CD14-positive monocyte (primary cell): ENCODE data around the gene PRDM11. TPM values are rescaled to one million over a fixed set of nuclear protein-coding genes. Genes with fewer than 3 reads are reported as not detected.

ENCODE experiments used
- DNase-seq, 3 donors: peaks; one replicate each; pipeline ENCODE4 v3.0.0-alpha.2; 2011 to 2022
- H2AFZ ChIP-seq: 2 replicates; pipeline ENCODE4 v1.6.0; 2012; ENCODE audit warnings: mild to moderate bottlenecking, low read depth, low read length, inconsistent platforms; ENCODE audit not compliant: insufficient read depth, poor library complexity, severe bottlenecking
- H3K27ac ChIP-seq, 2 donors: 1 replicate in 1 of 2; 2 replicates in 1 of 2; pipeline ENCODE4 v1.5.1; 2012 to 2013; ENCODE audit warnings: low read length in 2 of 2, control low read depth in 1 of 2, inconsistent platforms in 1 of 2, low read depth in 1 of 2, mild to moderate bottlenecking in 1 of 2
- H3K27me3 ChIP-seq, 2 donors: one replicate each; pipeline versions ENCODE4 v1.6.0 to v1.6.1; 2011 to 2013; ENCODE audit warnings: low read length in 2 of 2; ENCODE audit not compliant: control insufficient read depth in 2 of 2, insufficient read depth in 2 of 2
- H3K36me3 ChIP-seq, 2 donors: replicated peaks in 1 of 2; 1 replicate in 1 of 2; 2 replicates in 1 of 2; pipeline versions ENCODE4 v1.5.1 to v1.6.1; 2012 to 2013; ENCODE audit warnings: low read length in 2 of 2, control low read depth in 1 of 2, inconsistent platforms in 1 of 2, mild to moderate bottlenecking in 1 of 2; ENCODE audit not compliant: insufficient read depth in 2 of 2, control insufficient read depth in 1 of 2
- H3K4me1 ChIP-seq, 2 donors: 1 replicate in 1 of 2; 2 replicates in 1 of 2; pipeline versions ENCODE4 v1.5.1 to v1.6.1; 2012 to 2013; ENCODE audit warnings: low read length in 2 of 2, control low read depth in 1 of 2, inconsistent platforms in 1 of 2, mild to moderate bottlenecking in 1 of 2, moderate library complexity in 1 of 2; ENCODE audit not compliant: insufficient read depth in 2 of 2, control insufficient read depth in 1 of 2
- H3K4me2 ChIP-seq: replicated peaks from 2 replicates; pipeline ENCODE3; 2012; ENCODE audit warnings: low read length, moderate library complexity, mild to moderate bottlenecking; ENCODE audit not compliant: poor library complexity, severe bottlenecking; ENCODE audit errors: extremely low read depth
- H3K4me3 ChIP-seq, 3 experiments: fragments of 200-600 bp in 1 of 3; sonication (generic) in 1 of 3; replicated peaks in 1 of 3; 1 replicate in 2 of 3; 2 replicates in 1 of 3; pipeline ENCODE4 v1.5.1; 2011 to 2013; ENCODE audit warnings: low read length in 3 of 3, mild to moderate bottlenecking in 3 of 3, control low read depth in 2 of 3, low read depth in 2 of 3, inconsistent platforms in 1 of 3, moderate library complexity in 1 of 3
- H3K79me2 ChIP-seq: 2 replicates; pipeline ENCODE4 v1.6.0; 2012; ENCODE audit warnings: mild to moderate bottlenecking, control low read depth, inconsistent platforms, low read length, moderate library complexity; ENCODE audit not compliant: insufficient read depth
- H3K9ac ChIP-seq: 2 replicates; pipeline ENCODE4 v1.6.0; 2017; ENCODE audit warnings: low read length, mild to moderate bottlenecking; ENCODE audit not compliant: insufficient read depth, poor library complexity, severe bottlenecking
- H3K9me3 ChIP-seq, 2 donors: replicated peaks in 1 of 2; 1 replicate in 1 of 2; 2 replicates in 1 of 2; pipeline versions ENCODE4 v1.5.1 to v1.6.1; 2012 to 2013; ENCODE audit warnings: low read length in 2 of 2, control low read depth in 1 of 2; ENCODE audit not compliant: control insufficient read depth in 1 of 2, insufficient read depth in 1 of 2
- H4K20me1 ChIP-seq: 2 replicates; pipeline ENCODE4 v1.6.0; 2012; ENCODE audit warnings: mild to moderate bottlenecking, low read length, control low read depth, moderate library complexity; ENCODE audit not compliant: insufficient read depth
- H3K27ac Mint-ChIP-seq, 7 donors: one replicate each; pipeline ENCODE4 v1.8.0; 2020; ENCODE audit warnings: mild to moderate bottlenecking in 7 of 7, mixed read lengths in 7 of 7, moderate library complexity in 6 of 7, inconsistent platforms in 2 of 7
- H3K27me3 Mint-ChIP-seq, 3 donors: one replicate each; pipeline ENCODE4 v1.8.0; 2021 to 2022; ENCODE audit warnings: low read depth in 3 of 3, mild to moderate bottlenecking in 3 of 3, mixed read lengths in 3 of 3, moderate library complexity in 3 of 3, inconsistent platforms in 1 of 3
- H3K36me3 Mint-ChIP-seq, 2 donors: one replicate each; pipeline ENCODE4 v1.8.0; 2020; ENCODE audit warnings: mixed read lengths in 2 of 2, inconsistent platforms in 1 of 2, mild to moderate bottlenecking in 1 of 2
- H3K4me1 Mint-ChIP-seq: one replicate; pipeline ENCODE4 v1.8.0; 2020; ENCODE audit warnings: mild to moderate bottlenecking, mixed read lengths
- H3K4me3 Mint-ChIP-seq, 2 donors: one replicate each; pipeline ENCODE4 v1.8.0; 2020; ENCODE audit warnings: mild to moderate bottlenecking in 2 of 2, mixed read lengths in 2 of 2, moderate library complexity in 1 of 2
- H3K9me3 Mint-ChIP-seq, 7 donors: one replicate each; pipeline ENCODE4 v1.8.0; 2020 to 2022; ENCODE audit warnings: mixed read lengths in 7 of 7, mild to moderate bottlenecking in 6 of 7, moderate library complexity in 6 of 7, inconsistent platforms in 2 of 7
- WGBS: methylation state at CpG from one replicate; pipeline ENCODE4 v1.1.5; 2013; ENCODE audit warnings: missing lambda C conversion rate; ENCODE audit not compliant: insufficient coverage; 5-methylcytosine and 5-hydroxymethylcytosine counted together
- intact Hi-C, 2 donors: fragments of 100-400 bp; cut with micrococcal nuclease; formaldehyde crosslinking; loops; one replicate each; pipeline versions ENCODE4 v1.15.0 to v1.15.1; 2023
- polyA plus RNA-seq, 3 donors: library from polyadenylated mRNA; depleted of rRNA in 1 of 3; unstranded in 2 of 3; stranded (reverse) in 1 of 3; fragments of 300-500 nt in 2 of 3; fragments of >200 nt in 1 of 3; fragmentation: Illumina TruSeq in 2 of 3; gene quantifications; 1 replicate in 2 of 3; 2 replicates in 1 of 3; pipeline ENCODE4 v1.2.3, GENCODE V29; 2012 to 2021
- TF ChIP-seq, protein P1 (sequence below): fragments of 200-600 bp; IDR thresholded peaks from one replicate; pipeline ENCODE4 v1.8.0; 2022; ENCODE audit warnings: antibody characterized with exemption, mild to moderate bottlenecking

The PRDM11 gene
- polyA plus RNA-seq, 3 donors: 0.48 to 1.8 TPM; not detected in 1

GRCh38 chr11:45181889-45182550, 35.6 kb downstream of the PRDM11 start:
- H3K9me3 ChIP-seq: no peaks in the 10 kb centered on the region
- intact Hi-C loops: no loop called here

GRCh38 chr11:45182902-45183301, 36.5 kb downstream of the PRDM11 start:
- H3K27me3 Mint-ChIP-seq: peaks cover 18 to 35% (median 23%) of the 10 kb centered on the region in 3 donors

More at GRCh38 chr11:45181889-45182550, 35.6 kb downstream of the PRDM11 start:
- peaks cover 0 to 8% (median 0%) of the 10 kb centered on the region in 7 donors for H3K9me3 Mint-ChIP-seq
- Histone ChIP-seq H3K9ac (no peak overlapping the region), H3K4me1 (peaks cover 7 to 15% of the 10 kb centered on the region in 2 donors), H2AFZ (no peak overlapping the region), H3K4me3 (no peak overlapping the region), H3K27ac (no peak overlapping the region), H3K27me3 (peaks cover 4 to 26% of the 10 kb centered on the region in 2 donors), H3K79me2 (no peaks in the 10 kb centered on the region), H4K20me1 (no peaks in the 10 kb centered on the region), H3K4me2 (no peak overlapping the region), H3K36me3 (no peaks in the 10 kb centered on the region)
- peaks cover 10% of the 10 kb centered on the region for H3K4me1 Mint-ChIP-seq
- TF ChIP-seq, protein P1, sequence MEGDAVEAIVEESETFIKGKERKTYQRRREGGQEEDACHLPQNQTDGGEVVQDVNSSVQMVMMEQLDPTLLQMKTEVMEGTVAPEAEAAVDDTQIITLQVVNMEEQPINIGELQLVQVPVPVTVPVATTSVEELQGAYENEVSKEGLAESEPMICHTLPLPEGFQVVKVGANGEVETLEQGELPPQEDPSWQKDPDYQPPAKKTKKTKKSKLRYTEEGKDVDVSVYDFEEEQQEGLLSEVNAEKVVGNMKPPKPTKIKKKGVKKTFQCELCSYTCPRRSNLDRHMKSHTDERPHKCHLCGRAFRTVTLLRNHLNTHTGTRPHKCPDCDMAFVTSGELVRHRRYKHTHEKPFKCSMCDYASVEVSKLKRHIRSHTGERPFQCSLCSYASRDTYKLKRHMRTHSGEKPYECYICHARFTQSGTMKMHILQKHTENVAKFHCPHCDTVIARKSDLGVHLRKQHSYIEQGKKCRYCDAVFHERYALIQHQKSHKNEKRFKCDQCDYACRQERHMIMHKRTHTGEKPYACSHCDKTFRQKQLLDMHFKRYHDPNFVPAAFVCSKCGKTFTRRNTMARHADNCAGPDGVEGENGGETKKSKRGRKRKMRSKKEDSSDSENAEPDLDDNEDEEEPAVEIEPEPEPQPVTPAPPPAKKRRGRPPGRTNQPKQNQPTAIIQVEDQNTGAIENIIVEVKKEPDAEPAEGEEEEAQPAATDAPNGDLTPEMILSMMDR: no peak
- 93% methylated on average over 5 of the region's 14 CpGs for WGBS
- peak overlapping the region in 1 of 2 donors; percentile 40 for H3K4me3 Mint-ChIP-seq
- H3K27ac Mint-ChIP-seq: no peak overlapping the region
- peaks cover 3 to 4% of the 10 kb centered on the region in 2 donors for H3K36me3 Mint-ChIP-seq
- peaks cover 18 to 37% (median 23%) of the 10 kb centered on the region in 3 donors for H3K27me3 Mint-ChIP-seq
- no peak for DNase-seq

More at GRCh38 chr11:45182902-45183301, 36.5 kb downstream of the PRDM11 start:
- no peaks in the 10 kb centered on the region for H3K79me2 ChIP-seq
- intact Hi-C loops: no loop called here
- H4K20me1 ChIP-seq: no peaks in the 10 kb centered on the region
- no peak overlapping the region for H3K4me3 ChIP-seq
- DNase-seq: peak in 2 of 3 donors; percentile 15 to 16
- H3K4me1 ChIP-seq: peaks cover 7 to 15% of the 10 kb centered on the region in 2 donors
- Mint-ChIP-seq H3K27ac (no peak overlapping the region), H3K36me3 (peaks cover 5 to 6% of the 10 kb centered on the region in 2 donors), H3K4me1 (peaks cover 10% of the 10 kb centered on the region), H3K9me3 (peaks cover 0 to 8% (median 0%) of the 10 kb centered on the region in 7 donors), H3K4me3 (no peak overlapping the region)
- no peak overlapping the region for H3K9ac ChIP-seq
- no peak overlapping the region for H3K27ac ChIP-seq
- no peaks in the 10 kb centered on the region for H3K9me3 ChIP-seq
- H3K4me2 ChIP-seq: no peak overlapping the region
- peaks cover 4 to 26% of the 10 kb centered on the region in 2 donors for H3K27me3 ChIP-seq
- 98% methylated on average over 10 of the region's 14 CpGs for WGBS
- no peak overlapping the region for H2AFZ ChIP-seq
- TF ChIP-seq, protein P1: peak; percentile 66
- no peaks in the 10 kb centered on the region for H3K36me3 ChIP-seq
